GM23248 (cell line): ENCODE data around the gene SNAI3.

Source experiments
- EZH2 ChIP-seq: fragments of 200-600 bp; sonication (generic); IDR thresholded peaks from 2 replicates; pipeline ENCODE4 v1.6.1; 2018; ENCODE audit warnings: antibody characterized with exemption, mild to moderate bottlenecking; ENCODE audit not compliant: insufficient read depth, poor library complexity, severe bottlenecking
- EZH2phosphoT487 ChIP-seq: fragments of 200-600 bp; sonication (generic); IDR thresholded peaks from 2 replicates; pipeline ENCODE4 v1.6.1; 2018; ENCODE audit warnings: antibody characterized with exemption, moderate library complexity, mild to moderate bottlenecking, low read depth; ENCODE audit not compliant: insufficient read depth

DNA sequence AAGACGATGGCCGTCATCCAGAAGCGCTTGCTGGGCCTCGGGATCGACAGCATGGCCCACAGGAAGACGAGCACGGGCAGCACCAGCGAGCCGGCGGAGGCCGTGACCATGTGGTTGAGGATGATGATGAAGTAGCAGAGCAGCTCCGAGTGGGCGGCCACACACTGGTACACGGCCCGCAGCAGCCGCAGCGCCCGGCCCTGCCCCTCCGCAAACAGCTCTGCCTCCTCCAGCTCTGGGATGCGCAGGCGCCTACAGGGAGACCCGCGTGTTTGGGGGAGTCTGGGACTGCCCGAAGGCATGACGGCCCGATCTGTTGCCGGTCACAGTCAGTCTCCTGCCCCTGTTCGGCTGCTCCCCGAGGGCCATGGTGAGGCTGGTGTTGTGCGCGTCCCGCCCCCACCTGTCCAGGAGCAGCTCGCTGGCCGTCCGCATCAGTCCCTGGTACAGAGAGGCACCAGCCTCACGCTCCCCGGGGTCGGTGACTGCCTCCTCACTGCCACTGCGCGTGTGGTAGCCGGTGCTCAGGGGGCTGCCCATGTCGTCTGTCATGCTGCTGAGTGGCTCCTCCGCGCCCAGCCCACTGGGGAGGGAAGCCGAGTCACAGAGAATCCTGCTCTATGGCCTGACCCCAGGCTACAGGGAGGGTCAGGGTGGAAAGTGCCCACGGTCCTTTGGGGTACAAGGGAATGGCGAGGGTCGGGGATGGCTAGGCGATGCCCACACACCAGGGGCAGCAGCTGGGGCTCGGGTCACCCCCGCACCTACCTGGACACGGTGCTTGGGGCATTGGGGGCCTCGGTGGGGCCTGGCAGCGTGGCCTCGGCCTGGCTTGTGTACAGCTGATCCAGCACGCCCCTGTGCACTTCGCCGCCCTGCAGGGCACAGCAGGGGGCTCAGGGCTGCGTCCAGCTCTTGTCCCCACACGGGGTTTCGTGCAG lies 35.8 kb upstream of the SNAI3 start:
- TF ChIP-seq EZH2 (no peak), EZH2phosphoT487 (no peak)
